ENCODE measurements around the gene NOP14.

NOP14 gene

GRCh38 chr4:2913168-2913567 lies 50.0 kb downstream of the NOP14 start:
- H3K9me3 ChIP-seq (replicated peaks; ENCODE audit: low read length) = no peaks in the 10 kb centered on the region
- H3K4me2 ChIP-seq (ENCODE audit: low read length) = no peak overlapping the region
- H3K4me3 ChIP-seq (ENCODE audit: low read length) = no peak overlapping the region
- peaks cover 64% of the 10 kb centered on the region for H3K36me3 ChIP-seq (ENCODE audit: insufficient read depth, low read length)
- H3K9ac ChIP-seq (ENCODE audit: low read depth, low read length) = no peak overlapping the region
- H3K4me1 ChIP-seq (ENCODE audit: control insufficient read depth, insufficient read depth, low read length) = no peaks in the 10 kb centered on the region
- no peaks in the 10 kb centered on the region for H3K27me3 ChIP-seq (ENCODE audit: control insufficient read depth, insufficient read depth, low read length)

GRCh38 chr4:2911868-2912267 lies 51.3 kb downstream of the NOP14 start:
- H3K4me1 ChIP-seq (ENCODE audit: control insufficient read depth, insufficient read depth, low read length) = no peaks in the 10 kb centered on the region
- no peaks in the 10 kb centered on the region for H3K27me3 ChIP-seq (ENCODE audit: control insufficient read depth, insufficient read depth, low read length)
- peaks cover 77% of the 10 kb centered on the region for H3K36me3 ChIP-seq (ENCODE audit: insufficient read depth, low read length)
- no peak overlapping the region for H3K9ac ChIP-seq (ENCODE audit: low read depth, low read length)
- H3K4me3 ChIP-seq (ENCODE audit: low read length) = no peak overlapping the region
- no peaks in the 10 kb centered on the region for H3K9me3 ChIP-seq (replicated peaks; ENCODE audit: low read length)
- no peak overlapping the region for H3K4me2 ChIP-seq (ENCODE audit: low read length)

GRCh38 chr4:2910409-2910808 lies 52.8 kb downstream of the NOP14 start:
- Histone ChIP-seq H3K27me3 (ENCODE audit: control insufficient read depth, insufficient read depth, low read length) (no peaks in the 10 kb centered on the region), H3K4me2 (ENCODE audit: low read length) (no peak overlapping the region), H3K36me3 (ENCODE audit: insufficient read depth, low read length) (peaks cover 84% of the 10 kb centered on the region), H3K4me1 (ENCODE audit: control insufficient read depth, insufficient read depth, low read length) (no peaks in the 10 kb centered on the region), H3K9ac (ENCODE audit: low read depth, low read length) (no peak overlapping the region), H3K9me3 (replicated peaks; ENCODE audit: low read length) (no peaks in the 10 kb centered on the region), H3K4me3 (ENCODE audit: low read length) (no peak overlapping the region)

- Histone ChIP-seq H3K9me3 (replicated peaks; ENCODE audit: low read length) (no peaks in the 10 kb centered on the region), H3K4me1 (ENCODE audit: control insufficient read depth, insufficient read depth, low read length) (no peaks in the 10 kb centered on the region), H3K4me2 (ENCODE audit: low read length) (no peak overlapping the region), H3K27me3 (ENCODE audit: control insufficient read depth, insufficient read depth, low read length) (no peaks in the 10 kb centered on the region), H3K36me3 (ENCODE audit: insufficient read depth, low read length) (peaks cover 84% of the 10 kb centered on the region), H3K9ac (ENCODE audit: low read depth, low read length) (no peak overlapping the region), H3K4me3 (ENCODE audit: low read length) (no peak overlapping the region)
Observed at GRCh38 chr4:2909583-2909982, 53.6 kb downstream of the NOP14 start.

- H3K9me3 ChIP-seq (replicated peaks; ENCODE audit: low read length) = no peaks in the 10 kb centered on the region
- H3K36me3 ChIP-seq (ENCODE audit: insufficient read depth, low read length) = peaks cover 84% of the 10 kb centered on the region
- no peaks in the 10 kb centered on the region for H3K4me1 ChIP-seq (ENCODE audit: control insufficient read depth, insufficient read depth, low read length)
Observed at GRCh38 chr4:2908686-2909085, 54.5 kb downstream of the NOP14 start.

GRCh38 chr4:2907706-2908293 lies 55.4 kb downstream of the NOP14 start:
- no peaks in the 10 kb centered on the region for H3K9me3 ChIP-seq (replicated peaks; ENCODE audit: low read length)
- H3K4me2 ChIP-seq (ENCODE audit: low read length) = no peak overlapping the region
- no peak overlapping the region for H3K4me3 ChIP-seq (ENCODE audit: low read length)
- H3K27me3 ChIP-seq (ENCODE audit: control insufficient read depth, insufficient read depth, low read length) = no peaks in the 10 kb centered on the region
- H3K36me3 ChIP-seq (ENCODE audit: insufficient read depth, low read length) = peaks cover 83% of the 10 kb centered on the region
- no peak overlapping the region for H3K9ac ChIP-seq (ENCODE audit: low read depth, low read length)
- no peaks in the 10 kb centered on the region for H3K4me1 ChIP-seq (ENCODE audit: control insufficient read depth, insufficient read depth, low read length)

More at GRCh38 chr4:2908686-2909085, 54.5 kb downstream of the NOP14 start:
- Histone ChIP-seq H3K9ac (ENCODE audit: low read depth, low read length) (no peak overlapping the region), H3K4me3 (ENCODE audit: low read length) (no peak overlapping the region), H3K27me3 (ENCODE audit: control insufficient read depth, insufficient read depth, low read length) (no peaks in the 10 kb centered on the region), H3K4me2 (ENCODE audit: low read length) (no peak overlapping the region)

- no peaks in the 10 kb centered on the region for H3K4me1 ChIP-seq (ENCODE audit: control insufficient read depth, insufficient read depth, low read length)
- no peak overlapping the region for H3K4me2 ChIP-seq (ENCODE audit: low read length)
- no peaks in the 10 kb centered on the region for H3K9me3 ChIP-seq (replicated peaks; ENCODE audit: low read length)
- H3K4me3 ChIP-seq (ENCODE audit: low read length) = no peak overlapping the region
- no peaks in the 10 kb centered on the region for H3K27me3 ChIP-seq (ENCODE audit: control insufficient read depth, insufficient read depth, low read length)
- H3K36me3 ChIP-seq (ENCODE audit: insufficient read depth, low read length) = peaks cover 82% of the 10 kb centered on the region
- H3K9ac ChIP-seq (ENCODE audit: low read depth, low read length) = no peak overlapping the region
Observed at GRCh38 chr4:2907226-2907625, 56.0 kb downstream of the NOP14 start.

GRCh38 chr4:2906218-2906617 lies 57.0 kb downstream of the NOP14 start:
- Histone ChIP-seq H3K4me3 (ENCODE audit: low read length) (no peak overlapping the region), H3K27me3 (ENCODE audit: control insufficient read depth, insufficient read depth, low read length) (no peaks in the 10 kb centered on the region), H3K4me1 (ENCODE audit: control insufficient read depth, insufficient read depth, low read length) (peaks cover 1% of the 10 kb centered on the region), H3K9me3 (replicated peaks; ENCODE audit: low read length) (no peaks in the 10 kb centered on the region), H3K4me2 (ENCODE audit: low read length) (no peak overlapping the region), H3K9ac (ENCODE audit: low read depth, low read length) (no peak overlapping the region), H3K36me3 (ENCODE audit: insufficient read depth, low read length) (peaks cover 80% of the 10 kb centered on the region)

GRCh38 chr4:2905544-2905943 lies 57.7 kb downstream of the NOP14 start:
- no peaks in the 10 kb centered on the region for H3K9me3 ChIP-seq (replicated peaks; ENCODE audit: low read length)

GRCh38 chr4:2902126-2902525 lies 61.1 kb downstream of the NOP14 start:
- Histone ChIP-seq H3K4me2 (ENCODE audit: low read length) (no peak overlapping the region), H3K27me3 (ENCODE audit: control insufficient read depth, insufficient read depth, low read length) (no peaks in the 10 kb centered on the region), H3K4me3 (ENCODE audit: low read length) (no peak overlapping the region), H3K9me3 (replicated peaks; ENCODE audit: low read length) (no peaks in the 10 kb centered on the region), H3K9ac (ENCODE audit: low read depth, low read length) (no peak overlapping the region), H3K36me3 (ENCODE audit: insufficient read depth, low read length) (peaks cover 76% of the 10 kb centered on the region), H3K4me1 (ENCODE audit: control insufficient read depth, insufficient read depth, low read length) (peaks cover 6% of the 10 kb centered on the region)

More at GRCh38 chr4:2905544-2905943, 57.7 kb downstream of the NOP14 start:
- Histone ChIP-seq H3K9ac (ENCODE audit: low read depth, low read length) (no peak overlapping the region), H3K4me2 (ENCODE audit: low read length) (no peak overlapping the region), H3K27me3 (ENCODE audit: control insufficient read depth, insufficient read depth, low read length) (no peaks in the 10 kb centered on the region), H3K4me1 (ENCODE audit: control insufficient read depth, insufficient read depth, low read length) (peaks cover 6% of the 10 kb centered on the region), H3K36me3 (ENCODE audit: insufficient read depth, low read length) (peaks cover 79% of the 10 kb centered on the region), H3K4me3 (ENCODE audit: low read length) (no peak overlapping the region)

- Histone ChIP-seq H3K27me3 (ENCODE audit: control insufficient read depth, insufficient read depth, low read length) (no peaks in the 10 kb centered on the region), H3K9ac (ENCODE audit: low read depth, low read length) (no peak overlapping the region), H3K4me2 (ENCODE audit: low read length) (no peak overlapping the region), H3K9me3 (replicated peaks; ENCODE audit: low read length) (no peaks in the 10 kb centered on the region), H3K4me3 (ENCODE audit: low read length) (no peak overlapping the region), H3K4me1 (ENCODE audit: control insufficient read depth, insufficient read depth, low read length) (peaks cover 6% of the 10 kb centered on the region), H3K36me3 (ENCODE audit: insufficient read depth, low read length) (peaks cover 77% of the 10 kb centered on the region)
Observed at GRCh38 chr4:2901186-2901585, 62.0 kb downstream of the NOP14 start.

- Histone ChIP-seq H3K9me3 (replicated peaks; ENCODE audit: low read length) (no peaks in the 10 kb centered on the region), H3K4me1 (ENCODE audit: control insufficient read depth, insufficient read depth, low read length) (peaks cover 6% of the 10 kb centered on the region), H3K4me2 (ENCODE audit: low read length) (no peak overlapping the region), H3K27me3 (ENCODE audit: control insufficient read depth, insufficient read depth, low read length) (no peaks in the 10 kb centered on the region), H3K36me3 (ENCODE audit: insufficient read depth, low read length) (peaks cover 78% of the 10 kb centered on the region), H3K9ac (ENCODE audit: low read depth, low read length) (no peak overlapping the region), H3K4me3 (ENCODE audit: low read length) (no peak overlapping the region)
Observed at GRCh38 chr4:2900741-2901140, 62.5 kb downstream of the NOP14 start.
